ENCODE measurements around the gene INHBC. TPM values are rescaled to one million over a fixed set of nuclear protein-coding genes. Genes with fewer than 3 reads are reported as not detected.

INHBC gene
- total RNA-seq, 2 experiments from 2014 or later = 0.20 to 0.33 TPM

DNA sequence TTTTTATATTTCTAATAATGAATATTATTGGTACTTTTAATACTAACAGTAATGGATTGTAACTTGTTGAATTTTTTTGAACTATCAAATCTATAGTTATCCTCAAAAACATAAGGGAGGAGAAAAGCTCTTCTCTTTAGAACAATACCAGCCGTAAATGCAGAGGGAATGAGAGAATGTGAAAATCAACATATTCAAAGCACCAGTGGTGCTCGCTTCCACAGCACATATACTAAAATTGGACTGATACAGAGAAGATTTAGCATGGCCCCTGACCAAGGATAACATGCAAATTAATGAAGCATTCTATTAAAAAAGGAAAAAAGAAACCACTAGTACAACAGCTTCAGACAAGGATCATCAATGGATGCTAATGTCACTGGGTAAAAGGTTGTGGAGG, 19.5 kb upstream of the INHBC start:
- TF ChIP-seq, protein P1, sequence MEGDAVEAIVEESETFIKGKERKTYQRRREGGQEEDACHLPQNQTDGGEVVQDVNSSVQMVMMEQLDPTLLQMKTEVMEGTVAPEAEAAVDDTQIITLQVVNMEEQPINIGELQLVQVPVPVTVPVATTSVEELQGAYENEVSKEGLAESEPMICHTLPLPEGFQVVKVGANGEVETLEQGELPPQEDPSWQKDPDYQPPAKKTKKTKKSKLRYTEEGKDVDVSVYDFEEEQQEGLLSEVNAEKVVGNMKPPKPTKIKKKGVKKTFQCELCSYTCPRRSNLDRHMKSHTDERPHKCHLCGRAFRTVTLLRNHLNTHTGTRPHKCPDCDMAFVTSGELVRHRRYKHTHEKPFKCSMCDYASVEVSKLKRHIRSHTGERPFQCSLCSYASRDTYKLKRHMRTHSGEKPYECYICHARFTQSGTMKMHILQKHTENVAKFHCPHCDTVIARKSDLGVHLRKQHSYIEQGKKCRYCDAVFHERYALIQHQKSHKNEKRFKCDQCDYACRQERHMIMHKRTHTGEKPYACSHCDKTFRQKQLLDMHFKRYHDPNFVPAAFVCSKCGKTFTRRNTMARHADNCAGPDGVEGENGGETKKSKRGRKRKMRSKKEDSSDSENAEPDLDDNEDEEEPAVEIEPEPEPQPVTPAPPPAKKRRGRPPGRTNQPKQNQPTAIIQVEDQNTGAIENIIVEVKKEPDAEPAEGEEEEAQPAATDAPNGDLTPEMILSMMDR (IDR thresholded peaks at IDR 0.05) = no peak
- Histone ChIP-seq H3K27me3 (ENCODE audit: control insufficient read depth in 1 of 2, insufficient read depth in 2 of 2, low read length in 2 of 2) (no peaks in the 10 kb centered on the region), H3K9me3 (ENCODE audit: control insufficient read depth in 1 of 2, insufficient read depth in 1 of 2, low read length in 2 of 2) (no peaks in the 10 kb centered on the region), H3K4me1 (ENCODE audit: insufficient read depth, low read length) (no peaks in the 10 kb centered on the region), H3K4me3 (ENCODE audit: low read length) (no peak overlapping the region), H3K27ac (ENCODE audit: low read depth in 1 of 2, low read length in 2 of 2) (no peak overlapping the region), H3K36me3 (ENCODE audit: insufficient read depth, low read length) (peaks cover 16% of the 10 kb centered on the region)
- ATAC-seq (ENCODE audit: poor library complexity) (no peak), DNase-seq (no peak)
- intact Hi-C loops (cut with DNase I, micrococcal nuclease) = no loop called here
- no peak overlapping the region for H3K27ac Mint-ChIP-seq
- POLR2A ChIA-PET = interaction anchor here (0.8 kb wide), 1 partner anchor 195 kb away, joined by 3 read pairs; no protein-coding TSS in a partner anchor
- no peak overlapping the region for H3K4me3 Mint-ChIP-seq
- H3K27me3 Mint-ChIP-seq = no peaks in the 10 kb centered on the region
- H3K9me3 Mint-ChIP-seq = no peaks in the 10 kb centered on the region
- H3K4me1 Mint-ChIP-seq (ENCODE audit: low read depth) = peaks cover 56% of the 10 kb centered on the region
- CTCF ChIA-PET = no interaction called here
- peaks cover 42% of the 10 kb centered on the region for H3K36me3 Mint-ChIP-seq (ENCODE audit: low read depth)

DNA sequence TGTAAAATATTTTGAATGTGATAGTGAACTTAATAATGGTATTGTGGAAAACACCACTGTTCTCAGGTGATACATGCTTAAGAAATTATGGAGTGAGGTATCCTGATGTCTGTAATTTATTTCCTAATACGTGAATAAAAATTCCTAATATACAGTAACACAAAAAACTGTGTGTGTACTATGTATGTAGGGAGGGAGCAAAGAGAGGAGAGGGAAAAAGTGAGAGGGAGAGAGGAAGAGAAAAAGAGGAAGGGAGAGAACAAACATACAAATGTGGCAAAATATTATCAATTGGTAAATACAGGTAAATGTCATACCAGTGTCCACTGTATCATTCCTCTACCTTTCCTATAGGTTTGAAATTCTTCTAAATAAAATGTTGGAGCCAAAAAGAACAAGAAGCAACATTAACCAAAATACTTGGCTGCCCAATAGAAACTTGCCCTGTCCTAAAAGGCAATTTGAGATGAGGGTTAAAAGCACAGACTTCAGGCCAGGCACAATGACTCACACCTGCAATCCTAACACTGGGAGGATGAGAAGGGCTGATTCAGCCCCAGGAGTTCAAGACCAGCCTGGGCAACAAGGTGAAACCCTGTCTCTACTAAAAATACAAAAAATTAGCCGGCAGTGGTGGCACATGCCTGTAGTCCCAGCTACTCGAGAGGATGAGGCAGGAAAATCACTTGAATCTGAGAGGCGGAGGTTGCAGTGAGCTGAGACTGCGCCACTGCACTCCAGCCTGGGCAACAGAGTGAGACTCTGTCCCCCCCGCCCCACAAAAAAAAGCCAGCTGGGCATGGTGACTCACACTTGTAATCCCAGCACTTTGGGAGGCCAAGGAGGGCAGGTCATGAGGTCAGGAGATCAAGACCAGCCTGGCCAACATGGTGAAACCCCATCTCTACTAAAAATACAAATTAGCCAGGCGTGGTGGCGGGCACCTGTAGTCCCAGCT, 18.3 kb upstream of the INHBC start:
- ChIA-PET CTCF (interaction anchor here (0.7 kb wide), 1 partner anchor 841 kb away, joined by 3 read pairs; no protein-coding TSS in a partner anchor), POLR2A (no interaction called here)
- H3K9me3 Mint-ChIP-seq = no peaks in the 10 kb centered on the region
- Histone ChIP-seq H3K27me3 (ENCODE audit: control insufficient read depth in 1 of 2, insufficient read depth in 2 of 2, low read length in 2 of 2) (no peaks in the 10 kb centered on the region), H3K9me3 (ENCODE audit: control insufficient read depth in 1 of 2, insufficient read depth in 1 of 2, low read length in 2 of 2) (no peaks in the 10 kb centered on the region), H3K36me3 (ENCODE audit: insufficient read depth, low read length) (peaks cover 14% of the 10 kb centered on the region), H3K27ac (ENCODE audit: low read depth in 1 of 2, low read length in 2 of 2) (no peak overlapping the region), H3K4me3 (ENCODE audit: low read length) (no peak overlapping the region), H3K4me1 (ENCODE audit: insufficient read depth, low read length) (no peaks in the 10 kb centered on the region)
- no peaks in the 10 kb centered on the region for H3K27me3 Mint-ChIP-seq
- ATAC-seq (ENCODE audit: poor library complexity) = no peak
- TF ChIP-seq, protein P1 (IDR thresholded peaks at IDR 0.05) = no peak
- peaks cover 56% of the 10 kb centered on the region for H3K4me1 Mint-ChIP-seq (ENCODE audit: low read depth)
- peaks cover 50% of the 10 kb centered on the region for H3K36me3 Mint-ChIP-seq (ENCODE audit: low read depth)
- no peak overlapping the region for H3K4me3 Mint-ChIP-seq
- intact Hi-C loops (cut with DNase I, micrococcal nuclease) = no loop called here
- peak overlapping the region; percentile 40 for H3K27ac Mint-ChIP-seq
- no peak for DNase-seq

DNA sequence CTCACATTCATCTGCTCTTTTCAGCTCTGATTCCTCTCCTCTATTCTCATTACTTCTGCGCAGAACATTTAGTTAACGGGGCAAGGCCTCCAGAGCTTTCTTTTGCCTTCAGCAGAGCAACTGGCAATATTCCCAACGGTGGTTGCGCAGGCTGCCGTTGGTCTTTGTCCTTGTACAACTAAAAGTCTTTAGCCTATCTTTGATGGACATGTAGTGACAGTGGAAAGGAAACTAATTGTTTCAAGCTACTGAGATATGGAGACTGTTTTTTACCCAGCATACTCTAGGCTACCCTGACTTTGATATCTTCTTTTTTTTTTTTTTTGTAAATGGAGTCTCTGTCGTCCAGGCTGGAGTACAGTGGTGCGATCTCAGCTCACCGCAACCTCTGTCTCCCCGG, 16.3 kb upstream of the INHBC start:
- no peaks in the 10 kb centered on the region for H3K9me3 ChIP-seq (ENCODE audit: control insufficient read depth in 1 of 2, insufficient read depth in 1 of 2, low read length in 2 of 2)
- ChIA-PET CTCF (interaction anchor here (0.6 kb wide), 1 partner anchor 8 kb away, joined by 4 read pairs; no protein-coding TSS in a partner anchor), POLR2A (no interaction called here)
- TF ChIP-seq, protein P1 (IDR thresholded peaks at IDR 0.05) = no peak
- ATAC-seq (ENCODE audit: poor library complexity) = no peak
- no peak for DNase-seq
- Mint-ChIP-seq H3K4me1 (ENCODE audit: low read depth) (peaks cover 53% of the 10 kb centered on the region), H3K36me3 (ENCODE audit: low read depth) (peaks cover 50% of the 10 kb centered on the region), H3K4me3 (no peak overlapping the region), H3K9me3 (no peaks in the 10 kb centered on the region), H3K27ac (peak overlapping the region; percentile 23), H3K27me3 (no peaks in the 10 kb centered on the region)
- H3K4me1 ChIP-seq (ENCODE audit: insufficient read depth, low read length) = peaks cover 3% of the 10 kb centered on the region
- no peak overlapping the region for H3K4me3 ChIP-seq (ENCODE audit: low read length)
- no peak overlapping the region for H3K27ac ChIP-seq (ENCODE audit: low read depth in 1 of 2, low read length in 2 of 2)
- H3K36me3 ChIP-seq (ENCODE audit: insufficient read depth, low read length) = peaks cover 18% of the 10 kb centered on the region
- intact Hi-C loops (cut with DNase I, micrococcal nuclease) = no loop called here
- H3K27me3 ChIP-seq (ENCODE audit: control insufficient read depth in 1 of 2, insufficient read depth in 2 of 2, low read length in 2 of 2) = no peaks in the 10 kb centered on the region
